K562 (cell line): Measurements from ENCODE around the gene AP3B2. TPM values are rescaled to one million over a fixed set of nuclear protein-coding genes. Genes with fewer than 3 reads are reported as not detected.

Experiments used
- GABPA ChIP-seq: fragments of 200-800 bp; sonication (Bioruptor generic); conservative IDR thresholded peaks from 2 replicates; pipeline ENCODE4 v1.6.1; 2016; ENCODE audit warnings: low read depth, missing genetic modification characterization, missing compliant biosample characterization
- L3MBTL2 ChIP-seq: fragments of 450-650 bp; IDR thresholded peaks from 2 replicates; pipeline ENCODE4 v1.6.1; 2016; ENCODE audit warnings: mild to moderate bottlenecking, moderate library complexity
- MTA2 ChIP-seq: fragments of 450-650 bp; IDR thresholded peaks from 2 replicates; pipeline ENCODE4 v1.6.1; 2016; ENCODE audit warnings: low read depth
- NFE2 ChIP-seq: IDR thresholded peaks from 2 replicates; pipeline ENCODE4 v1.6.1; 2014; ENCODE audit warnings: antibody characterized with exemption, low read depth
- ZNF592 ChIP-seq: fragments of 450-650 bp; IDR thresholded peaks from 2 replicates; pipeline ENCODE4 v1.6.1; 2017; ENCODE audit warnings: antibody characterized with exemption, mild to moderate bottlenecking
- polyA plus RNA-seq, 8 experiments: library from polyadenylated mRNA; depleted of rRNA in 4 of 8; stranded (reverse) in 5 of 8; unstranded in 3 of 8; fragments of >200 nt; fragmentation: Nextera tagmentation in 2 of 8; fragmentation: Illumina TruSeq in 1 of 8; extraction: Ambion mirVana in 2 of 8; extraction: Trizol in 1 of 8; gene quantifications; 2 replicates each; pipeline versions ENCODE4 v1.2.1 to v1.2.3, GENCODE V29; 2011 to 2014; ENCODE audit warnings: inconsistent platforms in 1 of 8, missing spikeins in 1 of 8
- total RNA-seq, 7 experiments: library from RNA; depleted of rRNA in 6 of 7; stranded (reverse); fragments of >200 nt in 6 of 7; fragmentation: Illumina TruSeq in 2 of 7; extraction: Trizol in 2 of 7; gene quantifications; 2 replicates each; pipeline versions ENCODE4 v1.2.1 to v1.2.3, GENCODE V29; 2011 to 2021; ENCODE audit warnings: low replicate concordance in 1 of 7
- TF ChIP-seq, protein P1 (sequence below), 2 experiments: fragments of 450-650 bp; formaldehyde crosslinking in 1 of 2; IDR thresholded peaks; 2 replicates each; pipeline versions ENCODE4 v1.4.0 to v1.6.1; 2014 to 2020; ENCODE audit warnings: mild to moderate bottlenecking in 2 of 2, borderline replicate concordance in 1 of 2, low read depth in 1 of 2
- TF ChIP-seq, protein P2 (sequence below): fragments of 450-650 bp; IDR thresholded peaks from 2 replicates; pipeline ENCODE4 v1.6.1; 2018; ENCODE audit not compliant: partially characterized antibody
- TF ChIP-seq, protein P3 (sequence below), 3 experiments: IDR thresholded peaks in 2 of 3; conservative IDR thresholded peaks in 1 of 3; 2 replicates each; pipeline ENCODE4 v1.5.1; 2011 to 2012; ENCODE audit warnings: low read length in 3 of 3, mild to moderate bottlenecking in 3 of 3, control low read depth in 2 of 3, improper control_type of control experiment in 1 of 3, inconsistent platforms in 1 of 3, low read depth in 1 of 3, mixed read lengths in 1 of 3, moderate library complexity in 1 of 3; ENCODE audit not compliant: insufficient read depth in 2 of 3

Gene AP3B2
- total and polyA plus RNA-seq, 9 of the 15 experiments (the other 6 are each of a cell fraction or from before 2014, with no cell fraction given), result 0.03 to 0.15 (median 0.10) TPM; not detected in 2

- TF ChIP-seq ZNF592, result 0 out of 2 replicates have a peak, but pooled peaks have one; percentile 46
- peak; percentile 66 for TF ChIP-seq NFE2
- TF ChIP-seq, protein P1, sequence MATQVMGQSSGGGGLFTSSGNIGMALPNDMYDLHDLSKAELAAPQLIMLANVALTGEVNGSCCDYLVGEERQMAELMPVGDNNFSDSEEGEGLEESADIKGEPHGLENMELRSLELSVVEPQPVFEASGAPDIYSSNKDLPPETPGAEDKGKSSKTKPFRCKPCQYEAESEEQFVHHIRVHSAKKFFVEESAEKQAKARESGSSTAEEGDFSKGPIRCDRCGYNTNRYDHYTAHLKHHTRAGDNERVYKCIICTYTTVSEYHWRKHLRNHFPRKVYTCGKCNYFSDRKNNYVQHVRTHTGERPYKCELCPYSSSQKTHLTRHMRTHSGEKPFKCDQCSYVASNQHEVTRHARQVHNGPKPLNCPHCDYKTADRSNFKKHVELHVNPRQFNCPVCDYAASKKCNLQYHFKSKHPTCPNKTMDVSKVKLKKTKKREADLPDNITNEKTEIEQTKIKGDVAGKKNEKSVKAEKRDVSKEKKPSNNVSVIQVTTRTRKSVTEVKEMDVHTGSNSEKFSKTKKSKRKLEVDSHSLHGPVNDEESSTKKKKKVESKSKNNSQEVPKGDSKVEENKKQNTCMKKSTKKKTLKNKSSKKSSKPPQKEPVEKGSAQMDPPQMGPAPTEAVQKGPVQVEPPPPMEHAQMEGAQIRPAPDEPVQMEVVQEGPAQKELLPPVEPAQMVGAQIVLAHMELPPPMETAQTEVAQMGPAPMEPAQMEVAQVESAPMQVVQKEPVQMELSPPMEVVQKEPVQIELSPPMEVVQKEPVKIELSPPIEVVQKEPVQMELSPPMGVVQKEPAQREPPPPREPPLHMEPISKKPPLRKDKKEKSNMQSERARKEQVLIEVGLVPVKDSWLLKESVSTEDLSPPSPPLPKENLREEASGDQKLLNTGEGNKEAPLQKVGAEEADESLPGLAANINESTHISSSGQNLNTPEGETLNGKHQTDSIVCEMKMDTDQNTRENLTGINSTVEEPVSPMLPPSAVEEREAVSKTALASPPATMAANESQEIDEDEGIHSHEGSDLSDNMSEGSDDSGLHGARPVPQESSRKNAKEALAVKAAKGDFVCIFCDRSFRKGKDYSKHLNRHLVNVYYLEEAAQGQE (IDR thresholded peaks at IDR 0.05; ENCODE audit: borderline replicate concordance), result 0 out of 2 replicates have a peak, but pooled peaks have one; percentile 9
- TF ChIP-seq, protein P1 (CRISPR knock-in tag; IDR thresholded peaks at IDR 0.05; ENCODE audit: low read depth), result no peak
- 0 out of 2 replicates have a peak, but pooled peaks have one; percentile 26 for TF ChIP-seq L3MBTL2
- TF ChIP-seq GABPA (tag), result no peak
- TF ChIP-seq MTA2, result no peak
- TF ChIP-seq, protein P2, sequence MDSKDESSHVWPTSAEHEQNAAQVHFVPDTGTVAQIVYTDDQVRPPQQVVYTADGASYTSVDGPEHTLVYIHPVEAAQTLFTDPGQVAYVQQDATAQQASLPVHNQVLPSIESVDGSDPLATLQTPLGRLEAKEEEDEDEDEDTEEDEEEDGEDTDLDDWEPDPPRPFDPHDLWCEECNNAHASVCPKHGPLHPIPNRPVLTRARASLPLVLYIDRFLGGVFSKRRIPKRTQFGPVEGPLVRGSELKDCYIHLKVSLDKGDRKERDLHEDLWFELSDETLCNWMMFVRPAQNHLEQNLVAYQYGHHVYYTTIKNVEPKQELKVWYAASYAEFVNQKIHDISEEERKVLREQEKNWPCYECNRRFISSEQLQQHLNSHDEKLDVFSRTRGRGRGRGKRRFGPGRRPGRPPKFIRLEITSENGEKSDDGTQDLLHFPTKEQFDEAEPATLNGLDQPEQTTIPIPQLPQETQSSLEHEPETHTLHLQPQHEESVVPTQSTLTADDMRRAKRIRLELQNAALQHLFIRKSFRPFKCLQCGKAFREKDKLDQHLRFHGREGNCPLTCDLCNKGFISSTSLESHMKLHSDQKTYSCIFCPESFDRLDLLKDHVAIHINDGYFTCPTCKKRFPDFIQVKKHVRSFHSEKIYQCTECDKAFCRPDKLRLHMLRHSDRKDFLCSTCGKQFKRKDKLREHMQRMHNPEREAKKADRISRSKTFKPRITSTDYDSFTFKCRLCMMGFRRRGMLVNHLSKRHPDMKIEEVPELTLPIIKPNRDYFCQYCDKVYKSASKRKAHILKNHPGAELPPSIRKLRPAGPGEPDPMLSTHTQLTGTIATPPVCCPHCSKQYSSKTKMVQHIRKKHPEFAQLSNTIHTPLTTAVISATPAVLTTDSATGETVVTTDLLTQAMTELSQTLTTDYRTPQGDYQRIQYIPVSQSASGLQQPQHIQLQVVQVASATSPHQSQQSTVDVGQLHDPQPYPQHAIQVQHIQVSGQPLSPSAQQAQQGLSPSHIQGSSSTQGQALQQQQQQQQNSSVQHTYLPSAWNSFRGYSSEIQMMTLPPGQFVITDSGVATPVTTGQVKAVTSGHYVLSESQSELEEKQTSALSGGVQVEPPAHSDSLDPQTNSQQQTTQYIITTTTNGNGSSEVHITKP, result peak; percentile 16
- TF ChIP-seq, protein P3, sequence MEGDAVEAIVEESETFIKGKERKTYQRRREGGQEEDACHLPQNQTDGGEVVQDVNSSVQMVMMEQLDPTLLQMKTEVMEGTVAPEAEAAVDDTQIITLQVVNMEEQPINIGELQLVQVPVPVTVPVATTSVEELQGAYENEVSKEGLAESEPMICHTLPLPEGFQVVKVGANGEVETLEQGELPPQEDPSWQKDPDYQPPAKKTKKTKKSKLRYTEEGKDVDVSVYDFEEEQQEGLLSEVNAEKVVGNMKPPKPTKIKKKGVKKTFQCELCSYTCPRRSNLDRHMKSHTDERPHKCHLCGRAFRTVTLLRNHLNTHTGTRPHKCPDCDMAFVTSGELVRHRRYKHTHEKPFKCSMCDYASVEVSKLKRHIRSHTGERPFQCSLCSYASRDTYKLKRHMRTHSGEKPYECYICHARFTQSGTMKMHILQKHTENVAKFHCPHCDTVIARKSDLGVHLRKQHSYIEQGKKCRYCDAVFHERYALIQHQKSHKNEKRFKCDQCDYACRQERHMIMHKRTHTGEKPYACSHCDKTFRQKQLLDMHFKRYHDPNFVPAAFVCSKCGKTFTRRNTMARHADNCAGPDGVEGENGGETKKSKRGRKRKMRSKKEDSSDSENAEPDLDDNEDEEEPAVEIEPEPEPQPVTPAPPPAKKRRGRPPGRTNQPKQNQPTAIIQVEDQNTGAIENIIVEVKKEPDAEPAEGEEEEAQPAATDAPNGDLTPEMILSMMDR (IDR thresholded peaks at IDR 0.05 in 2 of 3, conservative IDR thresholded peaks at IDR 0.05 in 1 of 3; ENCODE audit: insufficient read depth in 2 of 3, low read depth in 1 of 3, low read length in 3 of 3), result no peak
Observed at GRCh38 chr15:82739086-82739485, 29.4 kb upstream of the AP3B2 start (continued).
